ENCODE results near the gene NLRP12.

DNA sequence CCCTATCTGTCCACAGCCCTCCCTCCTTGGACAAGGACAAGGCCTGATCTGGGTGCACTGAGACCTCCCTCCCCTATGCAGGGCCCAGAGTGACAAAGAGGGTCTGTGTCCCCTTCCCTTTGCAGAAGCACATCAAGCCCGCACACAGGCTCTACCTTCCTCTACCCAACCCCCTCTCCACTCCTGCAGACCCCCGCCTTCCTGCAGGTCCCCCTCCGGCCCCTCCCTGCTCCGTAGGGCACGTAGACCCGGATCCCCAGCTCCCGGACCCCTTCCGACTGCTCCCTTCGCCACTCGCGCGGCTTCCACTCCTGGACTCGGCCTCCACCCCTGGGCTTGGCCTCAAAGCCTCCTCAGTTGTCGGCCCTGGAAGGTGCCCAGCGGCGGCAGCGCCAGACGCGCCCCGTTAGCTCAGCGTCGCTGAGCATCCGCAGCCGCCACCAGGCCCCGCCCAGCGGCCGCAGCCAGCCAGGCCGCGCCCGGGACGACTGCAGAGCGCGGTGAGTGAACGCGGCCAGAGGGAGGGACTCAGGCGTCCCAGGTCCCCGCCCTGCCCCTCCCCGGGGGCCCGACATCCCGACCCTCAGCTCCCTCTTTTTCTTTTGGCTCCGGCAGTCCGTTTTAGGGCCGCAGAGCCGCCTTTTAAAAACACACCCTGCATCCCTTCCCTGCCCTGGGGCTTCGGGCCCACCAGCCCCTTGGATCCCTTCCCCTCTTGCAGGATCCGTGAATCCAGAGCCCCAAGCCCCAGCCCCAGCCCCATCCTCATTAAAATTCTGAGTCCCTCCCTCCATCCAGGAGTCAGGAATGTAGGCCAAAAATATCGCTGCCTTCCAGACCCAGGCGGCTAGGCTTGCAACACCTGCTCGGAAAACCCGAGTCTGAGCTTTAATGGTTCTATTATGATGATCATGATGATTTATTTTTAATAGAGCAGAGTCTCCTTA is 42.1 kb upstream of the NLRP12 start:
- TF ChIP-seq, protein P1, sequence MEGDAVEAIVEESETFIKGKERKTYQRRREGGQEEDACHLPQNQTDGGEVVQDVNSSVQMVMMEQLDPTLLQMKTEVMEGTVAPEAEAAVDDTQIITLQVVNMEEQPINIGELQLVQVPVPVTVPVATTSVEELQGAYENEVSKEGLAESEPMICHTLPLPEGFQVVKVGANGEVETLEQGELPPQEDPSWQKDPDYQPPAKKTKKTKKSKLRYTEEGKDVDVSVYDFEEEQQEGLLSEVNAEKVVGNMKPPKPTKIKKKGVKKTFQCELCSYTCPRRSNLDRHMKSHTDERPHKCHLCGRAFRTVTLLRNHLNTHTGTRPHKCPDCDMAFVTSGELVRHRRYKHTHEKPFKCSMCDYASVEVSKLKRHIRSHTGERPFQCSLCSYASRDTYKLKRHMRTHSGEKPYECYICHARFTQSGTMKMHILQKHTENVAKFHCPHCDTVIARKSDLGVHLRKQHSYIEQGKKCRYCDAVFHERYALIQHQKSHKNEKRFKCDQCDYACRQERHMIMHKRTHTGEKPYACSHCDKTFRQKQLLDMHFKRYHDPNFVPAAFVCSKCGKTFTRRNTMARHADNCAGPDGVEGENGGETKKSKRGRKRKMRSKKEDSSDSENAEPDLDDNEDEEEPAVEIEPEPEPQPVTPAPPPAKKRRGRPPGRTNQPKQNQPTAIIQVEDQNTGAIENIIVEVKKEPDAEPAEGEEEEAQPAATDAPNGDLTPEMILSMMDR (IDR thresholded peaks at IDR 0.05; ENCODE audit: insufficient read depth, low read length), result no peak
- no peak for TF ChIP-seq SPI1 (IDR thresholded peaks at IDR 0.05; ENCODE audit: borderline replicate concordance, low read depth)

Measured in HL-60 (cell line).